Natural killer cell (primary cell): ENCODE data around the gene ZC3H12C. TPM values are rescaled to one million over a fixed set of nuclear protein-coding genes. Genes with fewer than 3 reads are reported as not detected.
"Not testable (repeated sequence)": the region's sequence is repeated elsewhere in the genome, so short reads cannot be mapped to it uniquely, and the experiment has no call there.

Source experiments
- ATAC-seq, 3 donors: fragments of 150-1000 bp in 2 of 3; fragments of 200-7000 bp in 1 of 3; cut with Tn5 transposase; 1 replicate in 1 of 3; 2 replicates in 2 of 3; pipeline ENCODE4 v1.10.0; 2021; ENCODE audit warnings: mild to moderate bottlenecking in 2 of 3, moderate library complexity in 2 of 3
- DNase-seq, 2 donors: peaks; one replicate each; pipeline versions ENCODE4 v3.0.0 to v3.0.0-alpha.2; 2013 to 2021; ENCODE audit warnings: mixed read lengths in 1 of 2
- H3K27ac ChIP-seq: one replicate; pipeline ENCODE4 v1.5.1; 2013; ENCODE audit warnings: mild to moderate bottlenecking, low read length
- H3K27me3 ChIP-seq: one replicate; pipeline ENCODE4 v1.6.1; 2013; ENCODE audit warnings: low read length; ENCODE audit not compliant: control insufficient read depth, insufficient read depth
- H3K36me3 ChIP-seq: one replicate; pipeline ENCODE4 v1.6.1; 2013; ENCODE audit warnings: low read length; ENCODE audit not compliant: control insufficient read depth, insufficient read depth
- H3K4me1 ChIP-seq: one replicate; pipeline ENCODE4 v1.6.1; 2013; ENCODE audit warnings: low read length; ENCODE audit not compliant: control insufficient read depth, insufficient read depth
- H3K4me3 ChIP-seq: one replicate; pipeline ENCODE4 v1.5.1; 2013; ENCODE audit warnings: low read length
- H3K9me3 ChIP-seq: one replicate; pipeline ENCODE4 v1.6.1; 2013; ENCODE audit warnings: low read length; ENCODE audit not compliant: control insufficient read depth, insufficient read depth
- H3K27ac Mint-ChIP-seq, 2 donors: one replicate each; pipeline ENCODE4 v1.8.0; 2022; ENCODE audit warnings: mild to moderate bottlenecking in 2 of 2, mixed read lengths in 2 of 2, moderate library complexity in 1 of 2
- H3K27me3 Mint-ChIP-seq, 2 donors: one replicate each; pipeline ENCODE4 v1.8.0; 2022; ENCODE audit warnings: low read depth in 2 of 2, mixed read lengths in 2 of 2
- H3K36me3 Mint-ChIP-seq: one replicate; pipeline ENCODE4 v1.8.0; 2022; ENCODE audit warnings: mixed read lengths
- H3K4me1 Mint-ChIP-seq, 2 donors: one replicate each; pipeline ENCODE4 v1.8.0; 2022; ENCODE audit warnings: mixed read lengths in 2 of 2
- H3K4me3 Mint-ChIP-seq: one replicate; pipeline ENCODE4 v1.8.0; 2022; ENCODE audit warnings: mild to moderate bottlenecking, moderate library complexity, mixed read lengths
- H3K9me3 Mint-ChIP-seq, 2 donors: one replicate each; pipeline ENCODE4 v1.8.0; 2022; ENCODE audit warnings: mixed read lengths in 2 of 2
- WGBS: methylation state at CpG from one replicate; pipeline ENCODE4 v1.1.7; 2013; ENCODE audit warnings: missing lambda C conversion rate; ENCODE audit not compliant: insufficient coverage; 5-methylcytosine and 5-hydroxymethylcytosine counted together
- intact Hi-C: fragments of 100-400 bp; cut with micrococcal nuclease; formaldehyde crosslinking; loops from one replicate; pipeline ENCODE4 v1.14.2; 2022
- total RNA-seq, 4 donors: library from RNA; stranded (reverse); fragments of 120-200 nt in 1 of 4; gene quantifications; one replicate each; pipeline versions ENCODE4 v1.2.3 to v1.2.4, GENCODE V29; 2013 to 2022
- TF ChIP-seq, protein P1 (sequence below): fragments of 200-600 bp; IDR thresholded peaks from one replicate; pipeline ENCODE4 v1.8.0; 2022; ENCODE audit warnings: antibody characterized with exemption

The ZC3H12C gene
- total RNA-seq, 3 donors from 2014 or later (not counting 1 experiment from before 2014, with no cell fraction given) = 0.16 to 0.45 TPM; not detected in 1

GRCh38 chr11:110194211-110194766 is 101.1 kb downstream of the ZC3H12C start:
- H3K4me1 ChIP-seq, H3K27ac Mint-ChIP-seq, H3K27ac ChIP-seq, H3K36me3 ChIP-seq, H3K4me3 ChIP-seq, H3K36me3 Mint-ChIP-seq, ATAC-seq, DNase-seq, H3K27me3 ChIP-seq, intact Hi-C loops, H3K4me3 Mint-ChIP-seq, H3K9me3 Mint-ChIP-seq, H3K9me3 ChIP-seq: not testable (repeated sequence)
- Mint-ChIP-seq H3K27me3 (peaks cover 8 to 18% of the 10 kb centered on the region in 2 donors), H3K4me1 (peaks cover 7 to 10% of the 10 kb centered on the region in 2 donors)
- 83% methylated on average over 9 of the region's 10 CpGs for WGBS

DNA sequence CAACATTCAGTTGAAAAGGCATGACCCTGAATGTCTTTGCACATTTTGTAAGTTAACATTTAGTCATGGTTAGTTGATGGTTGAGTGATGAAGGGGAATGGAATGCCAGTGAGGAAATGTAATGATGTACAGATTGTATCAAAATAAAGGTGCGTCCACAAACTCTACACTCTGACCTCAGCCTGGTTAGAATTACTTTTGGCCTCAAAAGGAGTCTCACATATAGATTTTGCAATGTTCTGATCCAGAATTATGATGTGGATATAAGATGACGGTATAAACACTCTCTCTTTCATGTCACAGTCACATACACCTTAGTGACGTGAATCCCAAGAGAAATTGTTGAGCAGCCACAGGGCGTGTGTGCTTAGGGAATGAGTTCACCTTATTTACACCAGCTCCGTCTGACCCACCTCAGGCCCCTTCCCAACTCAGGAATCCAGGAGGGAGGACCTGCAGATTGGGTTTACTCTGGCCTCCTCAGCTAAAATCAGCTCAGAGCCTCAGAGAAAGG is 103.1 kb downstream of the ZC3H12C start:
- H3K4me1 Mint-ChIP-seq = peaks cover 7 to 10% of the 10 kb centered on the region in 2 donors
- H3K27ac Mint-ChIP-seq = no peak overlapping the region
- Histone ChIP-seq H3K4me1 (no peaks in the 10 kb centered on the region), H3K4me3 (no peak overlapping the region), H3K36me3 (no peaks in the 10 kb centered on the region), H3K27me3 (no peaks in the 10 kb centered on the region), H3K27ac (no peak overlapping the region), H3K9me3 (no peaks in the 10 kb centered on the region)
- intact Hi-C loops = no loop called here
- no peak overlapping the region for H3K4me3 Mint-ChIP-seq
- TF ChIP-seq, protein P1, sequence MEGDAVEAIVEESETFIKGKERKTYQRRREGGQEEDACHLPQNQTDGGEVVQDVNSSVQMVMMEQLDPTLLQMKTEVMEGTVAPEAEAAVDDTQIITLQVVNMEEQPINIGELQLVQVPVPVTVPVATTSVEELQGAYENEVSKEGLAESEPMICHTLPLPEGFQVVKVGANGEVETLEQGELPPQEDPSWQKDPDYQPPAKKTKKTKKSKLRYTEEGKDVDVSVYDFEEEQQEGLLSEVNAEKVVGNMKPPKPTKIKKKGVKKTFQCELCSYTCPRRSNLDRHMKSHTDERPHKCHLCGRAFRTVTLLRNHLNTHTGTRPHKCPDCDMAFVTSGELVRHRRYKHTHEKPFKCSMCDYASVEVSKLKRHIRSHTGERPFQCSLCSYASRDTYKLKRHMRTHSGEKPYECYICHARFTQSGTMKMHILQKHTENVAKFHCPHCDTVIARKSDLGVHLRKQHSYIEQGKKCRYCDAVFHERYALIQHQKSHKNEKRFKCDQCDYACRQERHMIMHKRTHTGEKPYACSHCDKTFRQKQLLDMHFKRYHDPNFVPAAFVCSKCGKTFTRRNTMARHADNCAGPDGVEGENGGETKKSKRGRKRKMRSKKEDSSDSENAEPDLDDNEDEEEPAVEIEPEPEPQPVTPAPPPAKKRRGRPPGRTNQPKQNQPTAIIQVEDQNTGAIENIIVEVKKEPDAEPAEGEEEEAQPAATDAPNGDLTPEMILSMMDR = no peak
- H3K9me3 Mint-ChIP-seq = no peaks in the 10 kb centered on the region
- DNase-seq (no peak), ATAC-seq (no peak)
- H3K27me3 Mint-ChIP-seq = peaks cover under 1 to 8% of the 10 kb centered on the region in 2 donors
- no peaks in the 10 kb centered on the region for H3K36me3 Mint-ChIP-seq
- 95% methylated on average over 4 of the region's 5 CpGs for WGBS

- TF ChIP-seq, protein P1 = no peak
- Histone ChIP-seq H3K27ac (no peak overlapping the region), H3K4me1 (no peaks in the 10 kb centered on the region), H3K27me3 (no peaks in the 10 kb centered on the region), H3K9me3 (no peaks in the 10 kb centered on the region), H3K36me3 (no peaks in the 10 kb centered on the region), H3K4me3 (no peak overlapping the region)
- 87% methylated on average over 9 of the region's 9 CpGs for WGBS
- no peak for ATAC-seq
- no peaks in the 10 kb centered on the region for H3K9me3 Mint-ChIP-seq
- H3K36me3 Mint-ChIP-seq = no peaks in the 10 kb centered on the region
- peaks cover 7 to 8% of the 10 kb centered on the region in 2 donors for H3K4me1 Mint-ChIP-seq
- no peak overlapping the region for H3K27ac Mint-ChIP-seq
- intact Hi-C loops = no loop called here
- peaks cover 0 to 8% of the 10 kb centered on the region in 2 donors for H3K27me3 Mint-ChIP-seq
- no peak for DNase-seq
- H3K4me3 Mint-ChIP-seq = no peak overlapping the region
These were observed 103.8 kb downstream of the ZC3H12C start for GRCh38 chr11:110196884-110197420.

DNA sequence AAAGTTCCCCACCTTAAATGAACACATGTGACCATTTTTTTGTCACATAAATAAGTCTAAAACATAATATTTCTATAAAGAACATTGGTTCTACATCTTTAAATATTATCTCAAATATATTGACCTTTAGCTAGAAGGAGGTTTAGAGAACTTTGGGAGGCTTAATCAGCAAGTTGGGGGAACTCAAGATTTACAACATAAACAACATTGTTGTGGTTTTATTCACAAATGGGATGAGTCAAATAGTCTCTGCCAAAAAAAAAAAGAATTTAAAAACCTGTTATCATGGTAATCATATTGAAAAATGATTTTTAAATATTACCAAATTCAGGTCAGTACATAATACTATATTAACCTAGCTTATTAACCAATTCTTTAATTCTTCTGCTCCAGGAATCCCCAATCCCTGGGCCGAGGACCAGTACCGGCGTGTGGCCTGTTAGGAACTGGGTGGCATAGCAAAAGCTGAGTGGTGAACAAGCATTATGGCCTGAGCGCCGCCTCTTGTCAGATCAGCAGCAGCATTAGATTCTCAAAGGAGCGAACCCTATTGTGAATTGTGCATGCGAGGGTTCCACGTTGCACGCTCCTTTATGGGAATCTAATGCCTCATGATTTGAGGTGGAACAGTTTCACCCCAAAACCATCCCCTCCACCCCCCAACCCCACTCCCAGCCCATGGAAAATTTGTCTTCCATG is 105.0 kb downstream of the ZC3H12C start:
- H3K27me3 Mint-ChIP-seq = peaks cover 0 to 5% of the 10 kb centered on the region in 2 donors
- no peak for ATAC-seq

More for the DNA sequence above, 105.0 kb downstream of the ZC3H12C start:
- intact Hi-C loops = no loop called here
- no peaks in the 10 kb centered on the region for H3K36me3 Mint-ChIP-seq
- TF ChIP-seq, protein P1 = no peak
- H3K9me3 ChIP-seq = no peaks in the 10 kb centered on the region
- H3K4me3 Mint-ChIP-seq = no peak overlapping the region
- no peaks in the 10 kb centered on the region for H3K36me3 ChIP-seq
- no peak overlapping the region for H3K4me3 ChIP-seq
- WGBS = 97% methylated on average over 9 of the region's 9 CpGs
- H3K27ac ChIP-seq = no peak overlapping the region
- H3K27me3 ChIP-seq = no peaks in the 10 kb centered on the region
- DNase-seq = no peak
- no peak overlapping the region for H3K27ac Mint-ChIP-seq
- H3K9me3 Mint-ChIP-seq = no peaks in the 10 kb centered on the region
- no peaks in the 10 kb centered on the region for H3K4me1 Mint-ChIP-seq
- no peaks in the 10 kb centered on the region for H3K4me1 ChIP-seq
